ENCODE data around the gene LRRFIP2. TPM values are rescaled to one million over a fixed set of nuclear protein-coding genes. Genes with fewer than 3 reads are reported as not detected.
"Not testable (repeated sequence)": the region's sequence is repeated elsewhere in the genome, so short reads cannot be mapped to it uniquely, and the experiment has no call there.

LRRFIP2 gene, protein sequence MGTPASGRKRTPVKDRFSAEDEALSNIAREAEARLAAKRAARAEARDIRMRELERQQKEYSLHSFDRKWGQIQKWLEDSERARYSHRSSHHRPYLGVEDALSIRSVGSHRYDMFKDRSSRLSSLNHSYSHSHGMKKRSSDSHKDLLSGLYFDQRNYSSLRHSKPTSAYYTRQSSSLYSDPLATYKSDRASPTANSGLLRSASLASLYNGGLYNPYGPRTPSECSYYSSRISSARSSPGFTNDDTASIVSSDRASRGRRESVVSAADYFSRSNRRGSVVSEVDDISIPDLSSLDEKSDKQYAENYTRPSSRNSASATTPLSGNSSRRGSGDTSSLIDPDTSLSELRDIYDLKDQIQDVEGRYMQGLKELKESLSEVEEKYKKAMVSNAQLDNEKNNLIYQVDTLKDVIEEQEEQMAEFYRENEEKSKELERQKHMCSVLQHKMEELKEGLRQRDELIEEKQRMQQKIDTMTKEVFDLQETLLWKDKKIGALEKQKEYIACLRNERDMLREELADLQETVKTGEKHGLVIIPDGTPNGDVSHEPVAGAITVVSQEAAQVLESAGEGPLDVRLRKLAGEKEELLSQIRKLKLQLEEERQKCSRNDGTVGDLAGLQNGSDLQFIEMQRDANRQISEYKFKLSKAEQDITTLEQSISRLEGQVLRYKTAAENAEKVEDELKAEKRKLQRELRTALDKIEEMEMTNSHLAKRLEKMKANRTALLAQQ
- total RNA-seq, result 10 to 100 TPM; 32.6 to 34.6 TPM
- polyA plus RNA-seq (2013, experiment 1 of 2), result 31.6 TPM
- 26.5 TPM for polyA plus RNA-seq (2013, experiment 2 of 2)
- long read RNA-seq, experiment 1, partial matches to known transcripts, result 4 of 20 reads
- long read RNA-seq, experiment 1, other reads (novel, unspliced or antisense), result 12 of 20 reads
- long read RNA-seq, experiment 2, transcript LRRFIP2-202 (14 exons, 2,821 nt), result major isoform, 25 of 56 reads
- long read RNA-seq, experiment 2, transcript LRRFIP2-205 (15 exons, 2,522 nt), result minor isoform, 6 of 56 reads
- long read RNA-seq, experiment 2, partial matches to known transcripts, result 0 of 56 reads
- long read RNA-seq, experiment 2, other reads (novel, unspliced or antisense), result 21 of 56 reads
- long read RNA-seq, experiment 3, transcript LRRFIP2-202 (14 exons, 2,821 nt), result major isoform, 63 of 137 reads
- long read RNA-seq, experiment 3, transcript LRRFIP2-205 (15 exons, 2,522 nt), result minor isoform, 10 of 137 reads
- long read RNA-seq, experiment 3, partial matches to known transcripts, result 12 of 137 reads
- long read RNA-seq, experiment 3, other reads (novel, unspliced or antisense), result 46 of 137 reads
- long read RNA-seq, experiment 4, partial matches to known transcripts, result 2 of 2 reads
- long read RNA-seq, experiment 4, other reads (novel, unspliced or antisense), result 0 of 2 reads

- Histone ChIP-seq H3K4me1 (ENCODE audit: control insufficient read depth, insufficient read depth, low read length) (no peaks in the 10 kb centered on the region), H3K27me3 (ENCODE audit: control insufficient read depth, insufficient read depth, low read length, poor library complexity, severe bottlenecking) (no peaks in the 10 kb centered on the region), H3K4me3 (ENCODE audit: low read length) (peak within 1 kb of the TSS; percentile 98), H3K9ac (ENCODE audit: extremely low read depth, low read length, poor library complexity, severe bottlenecking) (peak within 1 kb of the TSS; percentile 75), H3K27ac (ENCODE audit: low read depth, low read length) (peak within 1 kb of the TSS; percentile 80), H3K9me3 (ENCODE audit: control insufficient read depth, low read length) (no peaks in the 10 kb centered on the region), H3K36me3 (ENCODE audit: control insufficient read depth, insufficient read depth, low read length) (peaks cover 14% of the 10 kb centered on the region)
- Mint-ChIP-seq H3K4me3 (peak within 1 kb of the TSS; percentile 89), H3K4me1 (peaks cover 35% of the 10 kb centered on the region), H3K27ac (peak within 1 kb of the TSS; percentile 84), H3K27me3 (ENCODE audit: insufficient read depth) (no peaks in the 10 kb centered on the region), H3K9me3 (no peaks in the 10 kb centered on the region), H3K36me3 (ENCODE audit: low read depth) (peaks cover 7% of the 10 kb centered on the region)
- no peak for TF ChIP-seq CTCF (conservative IDR thresholded peaks at IDR 0.05)
- WGBS, 2 experiments (ENCODE audit: insufficient coverage in 1 of 2, insufficient read length in 1 of 2), result 41 to 75% methylated on average over 2 to 5 of the region's 5 CpGs
- no peak for DNase-seq
Observed at GRCh38 chr3:37174532-37175126, at the start of gene LRRFIP2. TSS of gene LRRFIP2 (minus strand) at chr3:37174582. CDS start at chr3:37148983, 25,599 bp downstream.

DNA sequence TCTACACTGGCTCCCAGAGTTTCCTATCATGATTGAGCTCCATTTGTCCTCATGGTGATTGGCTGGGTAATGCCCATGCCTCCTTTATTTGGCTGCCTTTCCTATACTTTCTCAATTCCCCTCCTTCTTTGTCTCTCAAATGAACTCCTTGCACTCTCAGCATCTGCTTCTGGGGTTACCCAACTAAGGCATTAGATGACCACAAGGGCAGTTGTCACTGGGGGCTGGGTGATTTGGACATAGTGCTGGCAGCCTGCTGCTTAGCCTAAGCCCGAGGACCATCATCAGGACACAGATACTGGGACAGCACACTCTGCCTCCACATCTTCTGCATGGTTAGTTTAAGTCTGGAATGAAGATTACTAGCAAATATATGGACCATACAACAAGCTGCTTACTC is 49.2 kb upstream of the LRRFIP2 start:
- Histone ChIP-seq H3K36me3 (ENCODE audit: control insufficient read depth, insufficient read depth, low read length) (no peaks in the 10 kb centered on the region), H3K4me1 (ENCODE audit: control insufficient read depth, insufficient read depth, low read length) (peaks cover 6% of the 10 kb centered on the region), H3K27me3 (ENCODE audit: control insufficient read depth, insufficient read depth, low read length, poor library complexity, severe bottlenecking) (no peaks in the 10 kb centered on the region), H3K4me3 (ENCODE audit: low read length) (no peak overlapping the region), H3K27ac (ENCODE audit: low read depth, low read length) (no peak overlapping the region), H3K9me3 (ENCODE audit: control insufficient read depth, low read length) (no peaks in the 10 kb centered on the region), H3K9ac (ENCODE audit: extremely low read depth, low read length, poor library complexity, severe bottlenecking) (no peak overlapping the region)
- Mint-ChIP-seq H3K4me1 (peaks cover 12% of the 10 kb centered on the region), H3K27me3 (ENCODE audit: insufficient read depth) (no peaks in the 10 kb centered on the region), H3K4me3 (no peak overlapping the region), H3K36me3 (ENCODE audit: low read depth) (no peaks in the 10 kb centered on the region), H3K27ac (no peak overlapping the region), H3K9me3 (no peaks in the 10 kb centered on the region)
- 94 to 100% methylated on average over 1 of the region's 1 CpG for WGBS, 2 experiments (ENCODE audit: insufficient coverage in 1 of 2, insufficient read length in 1 of 2)
- DNase-seq, result no peak
- no peak for TF ChIP-seq CTCF (conservative IDR thresholded peaks at IDR 0.05)

DNA sequence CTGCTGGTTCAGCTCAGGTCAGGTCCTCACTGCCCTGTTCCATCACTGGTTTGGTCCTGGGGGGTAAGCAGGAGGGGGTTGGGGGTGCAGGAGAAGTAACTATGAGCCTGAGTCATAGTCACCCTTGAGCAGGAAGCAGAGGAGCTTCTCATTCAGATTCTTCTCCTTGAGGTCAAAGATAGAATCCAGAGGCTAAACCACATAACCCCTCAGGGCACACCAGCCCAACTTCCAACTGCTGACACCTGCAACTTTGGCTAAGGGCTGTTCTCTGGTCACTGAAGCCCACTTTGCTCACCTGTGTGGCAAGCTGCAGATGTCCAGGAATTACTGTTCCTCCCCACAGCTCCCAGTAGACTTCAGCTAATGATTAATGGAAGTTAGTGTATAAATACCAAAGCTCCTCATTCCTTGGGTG is 48.8 kb upstream of the LRRFIP2 start:
- no peaks in the 10 kb centered on the region for H3K36me3 ChIP-seq (ENCODE audit: control insufficient read depth, insufficient read depth, low read length)
- H3K27ac ChIP-seq (ENCODE audit: low read depth, low read length), result no peak overlapping the region
- no peaks in the 10 kb centered on the region for H3K9me3 ChIP-seq (ENCODE audit: control insufficient read depth, low read length)
- Mint-ChIP-seq H3K4me3 (no peak overlapping the region), H3K27ac (no peak overlapping the region), H3K36me3 (ENCODE audit: low read depth) (no peaks in the 10 kb centered on the region), H3K4me1 (peaks cover 7% of the 10 kb centered on the region), H3K9me3 (no peaks in the 10 kb centered on the region), H3K27me3 (ENCODE audit: insufficient read depth) (no peaks in the 10 kb centered on the region)
- DNase-seq, result no peak
- no peak overlapping the region for H3K4me3 ChIP-seq (ENCODE audit: low read length)
- H3K9ac ChIP-seq (ENCODE audit: extremely low read depth, low read length, poor library complexity, severe bottlenecking), result no peak overlapping the region
- no peaks in the 10 kb centered on the region for H3K27me3 ChIP-seq (ENCODE audit: control insufficient read depth, insufficient read depth, low read length, poor library complexity, severe bottlenecking)
- TF ChIP-seq CTCF (conservative IDR thresholded peaks at IDR 0.05), result no peak
- H3K4me1 ChIP-seq (ENCODE audit: control insufficient read depth, insufficient read depth, low read length), result peaks cover 4% of the 10 kb centered on the region

- H3K4me1 Mint-ChIP-seq; H3K27me3 ChIP-seq (ENCODE audit: control insufficient read depth, insufficient read depth, low read length, poor library complexity, severe bottlenecking); H3K36me3 Mint-ChIP-seq (ENCODE audit: low read depth); DNase-seq; H3K27ac ChIP-seq (ENCODE audit: low read depth, low read length); H3K4me3 Mint-ChIP-seq; H3K36me3 ChIP-seq (ENCODE audit: control insufficient read depth, insufficient read depth, low read length); H3K9ac ChIP-seq (ENCODE audit: extremely low read depth, low read length, poor library complexity, severe bottlenecking); H3K9me3 Mint-ChIP-seq; H3K4me1 ChIP-seq (ENCODE audit: control insufficient read depth, insufficient read depth, low read length); H3K27ac Mint-ChIP-seq; H3K9me3 ChIP-seq (ENCODE audit: control insufficient read depth, low read length); H3K4me3 ChIP-seq (ENCODE audit: low read length); H3K27me3 Mint-ChIP-seq (ENCODE audit: insufficient read depth): not testable (repeated sequence)
- 83 to 100% methylated on average over 2 of the region's 2 CpGs for WGBS, 2 experiments (ENCODE audit: insufficient coverage in 1 of 2, insufficient read length in 1 of 2)
Observed at GRCh38 chr3:37222542-37222941, 48.2 kb upstream of the LRRFIP2 start.

Measured in endodermal cell (in vitro differentiated cells).